Measurements from ENCODE around the gene ARHGEF3. TPM values are rescaled to one million over a fixed set of nuclear protein-coding genes. Genes with fewer than 3 reads are reported as not detected.

The ARHGEF3 gene
- total RNA-seq, 1 donor = 6.5 TPM

DNA sequence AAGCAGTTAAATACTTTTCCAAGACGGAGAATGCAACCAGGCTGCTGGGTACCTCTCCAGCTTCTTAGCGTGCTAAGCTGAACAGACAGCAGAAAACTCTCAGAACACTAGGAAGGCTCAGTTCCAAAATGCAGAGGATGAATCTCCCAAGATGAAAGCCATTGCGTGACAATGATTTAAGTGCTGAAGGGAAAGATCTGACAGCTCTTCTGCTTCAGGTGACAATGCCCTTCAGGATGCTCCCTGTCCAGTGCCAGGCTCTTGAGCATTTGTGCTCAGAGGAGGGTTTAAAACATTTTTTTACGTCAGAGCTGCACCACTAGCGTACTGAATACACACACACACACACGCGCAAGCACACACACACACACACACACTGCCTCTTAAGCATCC lies 26.3 kb downstream of the ARHGEF3 start:
- H3K4me3 ChIP-seq (ENCODE audit: low read depth, low read length) = no peak overlapping the region
- TF ChIP-seq, protein P1, sequence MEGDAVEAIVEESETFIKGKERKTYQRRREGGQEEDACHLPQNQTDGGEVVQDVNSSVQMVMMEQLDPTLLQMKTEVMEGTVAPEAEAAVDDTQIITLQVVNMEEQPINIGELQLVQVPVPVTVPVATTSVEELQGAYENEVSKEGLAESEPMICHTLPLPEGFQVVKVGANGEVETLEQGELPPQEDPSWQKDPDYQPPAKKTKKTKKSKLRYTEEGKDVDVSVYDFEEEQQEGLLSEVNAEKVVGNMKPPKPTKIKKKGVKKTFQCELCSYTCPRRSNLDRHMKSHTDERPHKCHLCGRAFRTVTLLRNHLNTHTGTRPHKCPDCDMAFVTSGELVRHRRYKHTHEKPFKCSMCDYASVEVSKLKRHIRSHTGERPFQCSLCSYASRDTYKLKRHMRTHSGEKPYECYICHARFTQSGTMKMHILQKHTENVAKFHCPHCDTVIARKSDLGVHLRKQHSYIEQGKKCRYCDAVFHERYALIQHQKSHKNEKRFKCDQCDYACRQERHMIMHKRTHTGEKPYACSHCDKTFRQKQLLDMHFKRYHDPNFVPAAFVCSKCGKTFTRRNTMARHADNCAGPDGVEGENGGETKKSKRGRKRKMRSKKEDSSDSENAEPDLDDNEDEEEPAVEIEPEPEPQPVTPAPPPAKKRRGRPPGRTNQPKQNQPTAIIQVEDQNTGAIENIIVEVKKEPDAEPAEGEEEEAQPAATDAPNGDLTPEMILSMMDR (IDR thresholded peaks at IDR 0.05; ENCODE audit: insufficient read depth, low read depth, low read length) = no peak
- no peak for DNase-seq (ENCODE audit: low read depth)

DNA sequence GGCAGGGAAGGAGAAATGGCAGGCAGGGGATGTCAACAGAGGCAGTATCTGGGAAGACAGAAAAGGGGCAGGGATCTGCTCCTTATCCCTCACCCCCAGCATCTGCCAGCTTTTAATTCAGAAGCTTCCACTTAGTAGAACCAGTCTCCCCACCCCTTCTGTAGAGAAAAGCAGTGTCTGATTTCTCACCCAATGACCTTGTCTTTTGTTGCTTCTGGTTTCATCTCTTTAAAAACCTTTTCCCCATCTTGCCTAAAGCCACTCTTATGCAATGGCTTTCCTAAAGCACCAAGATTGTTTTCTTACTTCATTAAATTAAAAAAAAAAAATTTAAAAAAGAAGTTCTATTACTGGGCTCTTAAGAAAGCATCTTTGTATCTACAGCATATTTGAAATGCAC lies 27.8 kb downstream of the ARHGEF3 start:
- TF ChIP-seq, protein P1 (IDR thresholded peaks at IDR 0.05; ENCODE audit: insufficient read depth, low read depth, low read length) = no peak
- H3K4me3 ChIP-seq (ENCODE audit: low read depth, low read length) = no peak overlapping the region
- DNase-seq (ENCODE audit: low read depth) = no peak

DNA sequence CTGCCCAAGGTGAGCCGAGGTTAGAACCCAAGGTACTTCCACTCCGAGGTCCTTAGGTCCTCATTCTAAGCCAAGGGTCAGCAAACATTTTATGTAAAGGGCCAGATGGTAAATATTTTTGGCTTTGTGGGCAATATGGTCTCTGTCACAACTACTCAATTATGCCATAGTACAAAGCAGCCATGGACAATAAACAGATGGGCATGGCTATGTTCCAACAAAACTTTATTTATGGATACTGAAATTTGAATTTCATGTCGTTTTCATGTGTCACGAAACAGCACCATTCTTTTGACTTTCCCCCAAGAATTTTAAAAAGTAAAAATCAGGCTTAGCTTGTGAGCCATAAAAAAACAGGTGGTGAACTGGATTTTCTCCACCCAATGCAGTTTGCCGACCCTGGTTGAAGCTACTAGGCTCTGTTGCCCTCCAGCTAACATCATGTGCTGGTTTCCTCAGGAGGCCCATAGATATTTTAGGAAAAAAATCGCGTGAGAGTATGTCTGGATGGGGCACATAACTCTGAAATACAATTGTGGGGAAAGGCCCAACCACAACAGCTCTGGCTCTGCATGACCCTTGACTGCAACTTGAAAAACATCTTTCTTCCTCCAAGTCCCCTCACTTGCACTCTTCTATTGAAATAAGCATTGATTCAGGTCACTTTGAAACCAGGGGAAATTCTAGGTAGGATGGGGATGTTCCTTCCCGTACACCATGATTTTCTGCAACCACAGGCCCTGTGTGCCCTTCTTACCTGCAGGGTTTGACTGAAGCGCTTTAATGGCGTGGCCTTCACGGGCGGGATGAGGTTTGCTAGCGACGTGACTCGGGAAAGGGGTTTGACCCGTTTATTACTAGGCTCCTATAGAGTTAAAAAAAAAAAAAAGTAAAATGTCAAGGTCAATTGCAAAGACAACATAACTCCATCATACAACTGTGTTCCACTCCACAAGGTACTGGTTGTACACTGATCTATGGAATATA lies 28.5 kb downstream of the ARHGEF3 start:
- H3K4me3 ChIP-seq (ENCODE audit: low read depth, low read length) = no peak overlapping the region
- TF ChIP-seq, protein P1 (IDR thresholded peaks at IDR 0.05; ENCODE audit: insufficient read depth, low read depth, low read length) = no peak
- no peak for DNase-seq (ENCODE audit: low read depth)

DNA sequence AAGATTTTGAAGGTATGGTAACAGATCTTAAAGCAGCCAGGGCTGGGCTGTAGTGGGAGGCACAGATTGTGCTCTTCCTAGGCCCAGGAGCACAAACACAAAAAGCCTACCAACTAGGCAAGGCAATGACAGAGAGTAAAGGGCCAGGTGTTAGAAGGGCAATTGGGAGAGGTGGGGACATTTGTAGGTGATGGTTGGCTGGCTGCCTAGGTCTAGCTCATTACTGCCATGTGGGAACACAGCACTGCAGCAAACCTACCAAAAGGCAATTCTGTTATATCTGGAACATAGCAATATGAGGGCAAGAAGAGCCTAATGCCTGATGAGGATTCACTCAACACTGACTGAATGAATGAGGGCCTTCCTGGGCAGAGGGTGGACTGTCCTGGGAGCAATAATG lies 30.4 kb downstream of the ARHGEF3 start:
- TF ChIP-seq, protein P1 (IDR thresholded peaks at IDR 0.05; ENCODE audit: insufficient read depth, low read depth, low read length) = no peak
- DNase-seq (ENCODE audit: low read depth) = no peak
- H3K4me3 ChIP-seq (ENCODE audit: low read depth, low read length) = no peak overlapping the region

DNA sequence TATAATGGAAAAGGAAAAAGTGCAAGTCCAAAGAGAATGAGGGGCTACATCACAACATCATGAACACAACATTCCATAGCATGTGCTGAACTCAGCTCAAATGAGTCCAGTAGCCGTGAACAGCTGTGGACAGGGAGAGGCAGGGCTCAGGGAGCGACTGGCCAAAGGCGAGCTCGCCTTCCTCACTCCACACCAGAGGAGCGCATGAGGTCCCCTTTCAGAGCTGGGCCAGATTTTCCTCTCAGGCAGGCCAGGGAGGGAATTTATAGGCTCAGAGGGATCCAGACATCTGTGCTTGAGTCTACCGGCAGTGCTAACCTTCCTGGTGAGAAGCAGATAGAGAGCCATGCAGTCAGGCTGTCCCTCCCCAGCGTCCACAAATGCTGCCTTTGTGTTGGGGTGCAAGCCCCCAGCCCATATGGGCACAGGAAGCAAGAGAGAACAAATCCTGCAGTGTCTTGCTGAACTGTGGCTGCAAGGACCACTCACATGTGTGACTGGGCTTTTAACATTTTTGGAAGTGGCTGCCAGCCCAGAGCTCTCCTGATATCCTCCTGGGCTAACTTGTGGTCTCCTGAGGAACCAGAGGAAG lies 32.5 kb downstream of the ARHGEF3 start:
- DNase-seq (ENCODE audit: low read depth) = no peak
- H3K4me3 ChIP-seq (ENCODE audit: low read depth, low read length) = no peak overlapping the region
- TF ChIP-seq, protein P1 (IDR thresholded peaks at IDR 0.05; ENCODE audit: insufficient read depth, low read depth, low read length) = no peak

DNA sequence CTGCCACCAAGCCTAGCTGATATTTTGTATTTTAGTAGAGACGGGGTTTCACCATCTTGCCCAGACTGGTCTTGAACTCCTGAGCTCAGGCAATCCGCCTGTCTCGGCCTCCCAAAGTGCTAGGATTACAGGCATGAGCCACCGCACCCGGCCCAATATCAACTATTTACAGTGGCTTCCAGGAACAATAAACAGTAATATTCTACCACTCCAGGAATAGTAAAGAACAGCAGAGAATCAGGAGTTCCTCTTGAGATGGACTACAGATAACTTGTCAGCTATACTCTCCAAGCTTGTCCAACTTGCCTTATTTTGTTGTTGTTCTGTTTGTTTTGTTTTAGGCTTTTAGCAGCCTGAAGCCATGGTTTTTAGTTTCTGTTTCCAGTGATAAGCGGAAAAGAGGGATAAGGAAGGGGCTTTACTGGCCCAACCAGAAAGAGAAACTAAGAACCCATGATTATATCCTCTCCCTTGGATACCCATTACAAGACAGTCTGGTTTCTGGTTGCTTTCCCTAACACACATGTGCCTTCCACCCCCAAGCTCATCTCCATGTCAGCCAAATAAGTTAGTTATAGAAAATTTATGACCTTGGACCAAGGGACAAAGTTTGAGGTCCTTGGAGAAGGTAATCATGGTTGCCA lies 36.7 kb downstream of the ARHGEF3 start:
- peak; percentile 73 for DNase-seq (ENCODE audit: low read depth)
- H3K4me3 ChIP-seq (ENCODE audit: low read depth, low read length) = no peak overlapping the region
- TF ChIP-seq, protein P1 (IDR thresholded peaks at IDR 0.05; ENCODE audit: insufficient read depth, low read depth, low read length) = no peak

All from fibroblast of villous mesenchyme (primary cell).